ENCODE measurements around the gene NAB2.

The NAB2 gene

GRCh38 chr12:57135527-57136326 is 46.8 kb downstream of the NAB2 start:
- peak; percentile 90 for DNase-seq

GRCh38 chr12:57138526-57139272 is 49.8 kb downstream of the NAB2 start:
- DNase-seq, result no peak

- no peak for DNase-seq
Measured at GRCh38 chr12:57139796-57140649, 51.1 kb downstream of the NAB2 start.

- no peak for DNase-seq
Measured at GRCh38 chr12:57141249-57141648, 52.3 kb downstream of the NAB2 start.

- no peak for DNase-seq
Measured at GRCh38 chr12:57142121-57142520, 53.2 kb downstream of the NAB2 start.

GRCh38 chr12:57142727-57143126 is 53.8 kb downstream of the NAB2 start:
- no peak for DNase-seq

DNA sequence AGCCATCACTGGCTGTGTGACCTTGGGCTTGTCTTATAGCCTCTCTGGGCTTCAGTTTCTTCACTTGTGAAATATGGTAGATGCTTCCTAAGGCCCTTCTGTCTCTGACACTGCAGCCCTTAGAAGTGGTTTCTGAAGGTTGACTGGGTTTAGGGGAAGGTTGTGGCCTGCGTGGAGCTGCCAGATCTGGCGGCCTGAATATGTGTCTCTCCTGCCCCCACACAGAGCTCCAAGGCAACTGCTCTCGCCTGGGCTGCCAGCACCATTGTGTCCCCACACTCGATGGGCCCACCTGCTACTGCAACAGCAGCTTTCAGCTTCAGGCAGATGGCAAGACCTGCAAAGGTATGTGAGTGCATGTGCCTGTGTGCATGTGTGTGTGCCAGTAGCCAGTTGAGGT is 54.5 kb downstream of the NAB2 start:
- no peak for DNase-seq
